ENCODE results near the gene MAML2.

The MAML2 gene

DNA sequence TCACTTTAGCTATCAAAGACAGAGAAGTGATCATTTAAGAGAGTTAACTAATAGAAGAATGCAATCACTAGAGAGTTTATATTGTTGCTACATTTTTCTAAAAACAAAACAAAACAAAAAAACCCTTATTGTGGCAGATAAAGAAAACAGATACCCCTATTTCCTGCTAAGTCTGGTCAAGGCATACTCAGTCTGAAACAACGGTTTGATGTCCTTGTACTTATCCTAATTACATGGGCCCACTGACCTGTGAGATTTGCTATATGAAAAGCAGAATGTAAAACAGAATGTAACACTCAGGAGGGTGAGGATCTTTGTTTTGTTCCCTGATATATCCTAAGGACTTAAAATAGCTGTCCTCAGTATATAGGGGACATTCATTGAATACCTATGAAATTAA lies 24.6 kb downstream of the MAML2 start:
- no peak for DNase-seq (ENCODE audit: low spot score)

DNA sequence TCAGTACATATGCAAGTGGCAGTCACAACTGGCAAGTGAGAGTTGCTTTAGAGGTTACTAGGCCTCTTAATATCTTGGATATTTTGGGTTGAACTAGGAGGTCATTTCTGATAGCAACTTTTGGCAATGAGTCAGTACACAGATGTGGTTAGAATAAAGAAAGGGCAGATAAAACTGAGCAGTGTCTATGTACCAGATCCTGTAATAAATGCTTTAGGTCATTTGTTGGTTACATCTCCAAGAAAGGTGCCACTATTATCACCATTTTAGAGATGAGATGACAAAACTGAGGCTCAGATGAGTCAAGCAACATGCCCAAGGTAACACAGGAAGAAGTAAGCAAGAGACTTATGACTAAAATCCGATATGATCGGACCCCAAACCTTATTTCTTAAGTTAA lies 25.0 kb downstream of the MAML2 start:
- no peak for DNase-seq (ENCODE audit: low spot score)

DNA sequence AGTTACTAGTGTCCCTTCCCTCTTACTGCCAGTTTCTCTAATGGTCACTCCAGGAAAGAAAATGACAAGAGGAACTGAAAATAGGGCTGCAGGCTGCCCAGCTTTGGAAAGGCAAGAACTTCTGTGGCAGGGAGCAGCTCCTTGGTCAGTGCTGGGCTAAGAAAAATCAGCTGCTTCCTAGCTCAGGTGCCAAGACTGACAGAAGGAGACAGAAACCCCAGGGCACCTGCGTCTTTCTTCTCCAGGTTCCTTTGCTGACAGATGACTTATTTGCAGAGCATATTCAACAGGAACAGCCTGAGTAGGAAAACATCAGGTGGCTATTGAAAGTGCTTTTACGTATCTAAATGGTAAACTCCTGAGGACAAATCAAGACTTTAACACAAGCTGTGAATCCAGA lies 25.4 kb downstream of the MAML2 start:
- no peak for DNase-seq (ENCODE audit: low spot score)

DNA sequence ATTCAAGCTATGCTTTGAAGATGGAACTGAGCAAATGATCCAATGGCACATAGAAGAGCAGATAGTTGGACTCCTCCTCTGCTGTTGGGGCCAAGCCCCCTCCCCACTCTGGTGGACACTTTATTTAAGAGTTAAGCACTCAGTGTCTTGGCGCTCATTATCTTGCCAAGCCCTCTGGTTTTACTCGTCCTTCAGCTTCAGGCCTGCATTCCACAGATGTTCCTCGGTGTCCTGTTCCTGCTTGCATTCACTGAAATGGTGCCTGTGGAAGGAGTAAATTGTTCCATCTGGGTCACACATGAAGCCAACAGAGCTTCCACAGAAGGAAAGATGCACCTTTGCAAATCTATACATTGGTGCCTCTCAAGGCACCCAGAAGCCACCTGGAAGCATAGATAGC lies 26.1 kb downstream of the MAML2 start:
- no peak for DNase-seq (ENCODE audit: low spot score)

DNA sequence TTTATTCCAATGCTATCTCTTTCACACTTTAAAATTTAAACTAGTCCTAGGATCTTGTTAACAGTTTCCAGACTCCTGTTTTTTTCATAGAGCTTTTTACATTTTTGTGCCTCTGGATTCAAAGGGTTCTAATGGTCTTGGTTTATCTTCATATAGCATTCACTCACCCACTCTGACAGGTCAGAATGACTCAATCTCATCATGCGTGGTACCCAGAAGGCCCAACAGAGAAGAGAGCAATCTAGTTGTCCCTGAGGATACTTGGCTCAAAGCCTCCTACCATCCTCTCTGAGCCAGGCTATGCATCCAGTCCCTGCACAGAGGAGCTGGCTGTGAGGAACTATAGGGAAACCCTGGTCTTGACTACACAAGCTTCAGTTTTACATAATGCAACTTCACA lies 27.5 kb downstream of the MAML2 start:
- no peak for DNase-seq (ENCODE audit: low spot score)

DNA sequence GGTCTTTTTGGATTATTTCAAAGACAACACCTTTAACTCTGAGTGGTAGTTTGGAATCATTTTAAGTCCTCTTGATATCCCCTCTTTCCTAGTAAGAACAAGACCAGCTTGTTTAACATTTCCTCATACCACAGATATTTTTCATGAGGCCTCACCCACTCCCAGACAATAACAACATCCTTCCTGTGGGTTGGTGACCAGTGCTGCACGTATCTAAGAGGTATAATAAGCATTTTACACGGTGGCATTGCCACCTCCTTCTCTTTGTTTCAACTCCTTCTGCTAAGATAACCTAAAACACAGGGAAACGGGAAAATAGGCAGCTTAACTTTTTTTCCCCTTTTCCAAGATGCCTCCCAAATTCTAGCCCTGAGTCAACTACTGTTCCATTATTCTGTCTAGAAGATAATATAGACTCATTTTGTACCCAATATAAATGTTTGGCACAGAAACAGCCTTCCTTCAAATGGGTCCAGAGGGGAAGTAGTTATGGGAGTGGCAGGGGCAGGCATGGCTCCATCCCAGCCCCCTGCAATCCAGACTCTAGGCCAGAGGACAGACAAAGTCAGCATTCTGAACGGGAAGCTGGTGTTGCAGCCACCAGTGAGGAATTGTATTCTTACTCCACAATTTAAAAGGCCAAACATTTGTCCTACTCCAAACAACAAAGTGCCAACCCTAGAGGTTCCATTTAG lies 28.5 kb downstream of the MAML2 start:
- no peak for DNase-seq (ENCODE audit: low spot score)

DNA sequence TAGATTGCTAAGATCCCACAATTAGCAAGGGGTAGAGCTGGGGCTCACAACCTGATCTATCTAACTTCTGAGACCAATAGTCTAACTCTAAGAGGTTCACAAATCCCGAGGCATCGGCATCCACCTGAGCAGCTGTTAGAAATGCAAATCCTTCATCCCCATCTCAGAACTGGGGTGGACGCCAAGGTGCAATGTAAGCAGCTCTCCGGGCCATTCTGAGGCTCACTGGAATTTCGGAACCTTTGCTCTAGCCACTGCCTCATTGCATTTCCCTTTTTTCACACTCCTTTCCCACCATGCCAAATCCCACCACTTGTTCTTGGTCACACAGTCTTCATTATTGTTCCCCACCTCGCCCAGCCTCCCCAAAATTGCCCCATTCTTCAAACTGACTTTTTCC lies 29.8 kb downstream of the MAML2 start:
- no peak for DNase-seq (ENCODE audit: low spot score)

DNA sequence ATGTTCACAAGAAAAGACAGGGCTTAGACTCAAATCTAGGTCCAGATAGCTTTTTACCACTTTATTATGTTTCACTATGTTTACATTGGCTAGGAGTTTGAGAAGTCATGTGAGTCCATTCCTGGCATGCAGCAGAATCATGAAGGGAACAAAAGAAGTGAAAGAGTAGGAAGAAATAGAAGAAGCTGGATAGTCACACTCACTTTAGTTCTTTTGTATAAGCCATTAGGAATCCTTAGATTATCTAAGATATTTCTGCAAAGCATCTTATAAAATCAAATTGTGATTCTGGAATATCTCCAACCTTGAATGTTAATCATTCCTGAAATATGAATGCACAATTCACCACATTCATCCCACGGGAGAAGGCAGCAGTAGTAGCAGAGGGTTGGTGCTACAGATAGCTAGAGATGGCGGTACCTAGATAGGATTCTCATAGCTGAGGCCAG lies 31.9 kb downstream of the MAML2 start:
- no peak for DNase-seq (ENCODE audit: low spot score)

DNA sequence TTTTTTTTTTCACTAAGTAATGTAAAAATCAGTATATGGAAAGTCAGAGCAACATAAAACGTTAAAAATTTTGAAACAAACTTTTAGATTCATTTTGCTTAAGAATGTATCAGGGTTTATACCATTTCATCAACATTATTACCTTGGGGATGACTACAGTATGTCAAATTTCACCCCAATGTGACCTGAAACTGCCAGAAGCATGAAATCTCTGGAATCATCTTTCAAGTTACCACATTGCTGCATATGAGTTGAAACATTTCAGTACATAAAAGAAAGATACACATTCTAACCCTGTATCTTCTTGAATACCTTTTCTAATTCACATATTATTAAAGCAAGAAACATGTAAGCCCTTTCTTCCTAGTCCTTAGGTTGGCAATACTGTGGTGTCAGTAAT lies 32.8 kb downstream of the MAML2 start:
- DNase-seq (ENCODE audit: low spot score), result no peak

DNA sequence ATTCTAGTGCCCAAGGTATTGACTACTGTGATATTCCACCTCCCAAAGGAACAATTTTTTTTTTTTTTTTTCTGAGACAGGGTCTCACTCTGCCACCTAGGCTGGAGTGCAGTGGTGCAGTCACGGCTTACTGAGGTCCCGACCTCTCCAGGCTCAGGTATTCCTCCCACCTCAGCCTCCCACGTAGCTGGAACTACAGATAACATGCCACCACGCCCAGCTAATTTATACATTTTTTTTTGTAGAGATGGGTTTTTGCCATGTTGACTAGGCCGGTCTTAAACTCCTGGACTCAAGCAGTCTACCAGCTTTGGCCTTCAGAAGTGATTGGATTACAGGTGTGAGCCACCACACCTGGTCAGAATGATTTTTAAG lies 33.4 kb downstream of the MAML2 start:
- no peak for DNase-seq (ENCODE audit: low spot score)

DNA sequence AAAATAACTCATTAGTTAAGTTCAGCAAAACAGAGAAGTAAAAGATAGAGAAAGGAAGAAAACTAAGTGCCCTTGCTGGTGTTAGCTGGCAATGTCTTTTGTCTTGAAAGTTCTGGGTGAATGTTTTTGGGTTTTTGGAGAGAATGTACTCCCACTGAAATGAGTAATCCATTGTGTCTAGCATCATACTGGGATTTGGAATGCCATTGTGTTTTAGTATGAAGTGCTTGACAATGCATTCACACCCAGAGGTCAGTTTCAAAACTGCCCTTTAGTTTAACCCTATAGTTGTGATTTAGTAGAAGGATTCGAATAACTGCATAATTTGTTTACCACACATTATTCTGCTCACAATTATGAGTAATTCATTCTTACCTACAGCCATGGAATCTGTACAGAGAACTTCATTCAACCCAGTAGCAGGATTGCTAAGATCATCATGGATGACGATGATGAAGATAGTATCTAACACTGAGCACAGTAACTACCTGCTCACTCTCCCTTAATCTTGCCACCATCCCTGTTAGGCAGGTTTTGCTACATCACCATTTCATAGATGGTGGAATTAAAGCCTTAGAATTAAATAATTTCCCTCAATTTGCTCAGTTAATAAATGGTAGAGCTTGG lies 33.9 kb downstream of the MAML2 start:
- peak; percentile 7 for DNase-seq (ENCODE audit: low spot score)

DNA sequence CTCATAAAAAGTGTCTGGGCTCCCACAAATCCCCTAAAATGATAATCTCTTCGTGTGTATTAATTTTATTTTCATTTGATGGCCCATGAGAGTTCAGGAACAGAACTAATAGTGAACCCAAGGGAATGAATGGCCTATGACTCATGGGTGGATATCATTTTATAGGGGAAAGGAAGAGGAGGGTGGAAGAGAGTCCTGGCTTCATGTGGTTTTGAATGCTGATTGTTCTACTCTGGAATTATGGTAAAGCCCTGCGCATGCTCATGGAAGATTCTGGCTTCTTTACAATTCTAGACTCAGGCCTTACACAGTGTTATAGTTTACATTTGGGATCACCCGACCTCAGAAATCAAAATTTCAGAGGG lies 35.2 kb downstream of the MAML2 start:
- DNase-seq (ENCODE audit: low spot score), result no peak

DNA sequence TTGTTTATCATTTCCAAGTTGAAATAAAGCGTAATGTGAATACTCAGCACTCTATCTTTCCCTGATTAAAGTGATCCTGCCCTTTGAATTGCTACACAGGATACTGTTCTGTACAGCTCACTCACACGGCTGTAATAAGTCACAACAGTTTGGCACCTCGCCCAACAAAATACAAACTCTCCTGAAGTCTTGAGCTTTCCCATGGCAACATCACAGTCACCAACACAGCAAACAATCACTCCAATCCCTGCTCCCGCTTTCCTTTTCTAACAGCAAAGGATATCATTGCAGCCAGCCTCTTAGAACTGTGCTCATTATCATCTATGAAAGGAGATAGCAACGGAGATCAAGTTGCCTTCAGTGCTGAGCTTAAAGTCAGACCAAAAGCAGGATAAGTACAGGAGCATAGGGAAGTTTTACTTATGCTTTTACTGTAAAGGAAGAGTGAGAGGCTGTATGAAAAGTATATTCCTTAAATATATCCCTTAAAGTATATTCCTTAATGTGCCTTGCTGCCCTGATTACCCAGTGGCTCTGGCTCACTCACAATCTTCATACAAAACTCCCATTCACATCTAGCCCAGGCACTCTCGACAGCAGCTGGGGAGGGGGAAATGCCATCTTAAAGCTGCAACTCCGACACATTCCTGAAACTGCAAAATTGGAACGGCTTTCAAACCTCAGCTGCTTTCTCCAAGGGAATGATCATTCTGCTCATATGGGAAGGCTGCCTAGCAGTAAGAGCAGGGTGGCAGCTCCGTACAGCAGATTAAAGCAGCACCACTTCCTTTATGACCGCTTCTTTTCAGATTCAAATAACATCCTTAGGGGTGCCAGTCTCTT lies 35.8 kb downstream of the MAML2 start:
- DNase-seq (ENCODE audit: low spot score), result peak; percentile 75

DNA sequence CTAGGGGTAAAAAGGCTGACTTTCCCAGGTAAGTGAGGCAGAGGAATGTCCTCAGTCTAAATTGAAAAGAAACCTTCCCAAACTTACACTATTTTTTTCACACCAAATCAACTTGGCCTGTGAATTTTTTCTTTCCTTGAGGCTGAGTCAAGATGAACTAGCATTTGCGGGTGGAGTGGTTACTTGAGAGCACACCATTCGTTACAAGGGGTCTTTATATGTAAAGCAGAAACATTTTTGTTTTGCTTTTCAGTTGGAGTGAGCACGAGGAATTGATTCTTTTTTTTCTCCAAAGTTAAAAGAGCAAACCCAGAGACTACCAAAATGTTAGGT lies 36.4 kb downstream of the MAML2 start:
- no peak for DNase-seq (ENCODE audit: low spot score)

DNA sequence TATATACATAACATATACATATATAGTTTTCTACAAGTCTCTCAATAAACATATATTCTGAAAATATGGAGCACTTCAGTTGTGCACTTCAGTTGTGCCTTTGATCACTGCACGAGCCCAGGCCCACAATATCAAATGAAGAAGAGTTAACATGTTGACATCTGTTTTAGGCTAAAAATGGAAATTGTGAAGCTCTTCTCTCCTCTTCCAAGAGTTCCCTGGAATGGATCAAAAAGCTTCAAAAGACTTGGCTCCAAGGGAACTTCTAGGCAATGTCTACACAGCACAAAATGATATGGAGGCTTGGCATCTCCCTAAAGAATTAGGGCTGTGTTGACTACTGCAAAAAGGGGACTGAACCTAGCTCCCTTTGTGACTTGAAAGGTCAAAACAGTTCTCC lies 36.9 kb downstream of the MAML2 start:
- DNase-seq (ENCODE audit: low spot score), result no peak

DNA sequence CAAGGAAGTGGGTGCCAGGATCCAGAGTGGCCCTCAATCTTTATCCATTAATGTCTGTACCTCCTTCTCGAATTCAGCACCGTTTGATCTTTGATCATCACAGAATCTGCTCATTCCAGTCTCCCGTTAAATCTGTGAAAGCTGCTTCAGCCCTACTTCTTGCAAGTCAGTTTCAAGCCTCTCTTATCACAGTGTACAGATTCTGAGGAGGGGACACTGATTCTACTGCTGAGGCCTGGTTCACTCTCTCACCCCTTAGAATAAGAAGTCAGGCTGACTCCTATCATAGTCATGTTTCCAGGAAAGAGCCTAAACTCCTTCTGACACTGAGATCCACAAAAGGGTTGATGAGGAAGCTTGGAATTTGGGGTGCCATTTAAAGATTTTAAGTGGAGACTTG lies 39.0 kb downstream of the MAML2 start:
- no peak for DNase-seq (ENCODE audit: low spot score)

DNA sequence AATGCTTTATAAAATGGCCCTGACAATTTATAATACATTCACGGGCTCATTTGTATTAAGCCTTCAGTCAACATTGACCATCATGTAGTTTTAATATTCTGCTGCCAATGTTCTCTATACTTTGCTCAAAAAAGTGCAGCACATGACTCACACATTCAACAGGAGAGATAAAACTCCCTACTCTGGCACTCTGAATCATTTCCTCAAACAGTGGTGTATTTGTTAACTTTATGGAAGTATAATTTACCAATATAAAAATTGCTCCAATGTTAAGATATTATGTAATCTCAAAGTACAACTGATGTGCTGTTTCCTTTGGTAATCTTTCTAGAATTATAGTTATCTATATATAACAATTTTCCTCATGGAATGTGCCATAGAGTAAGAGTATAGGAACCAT lies 39.9 kb downstream of the MAML2 start:
- peak; percentile 41 for DNase-seq (ENCODE audit: low spot score)

DNA sequence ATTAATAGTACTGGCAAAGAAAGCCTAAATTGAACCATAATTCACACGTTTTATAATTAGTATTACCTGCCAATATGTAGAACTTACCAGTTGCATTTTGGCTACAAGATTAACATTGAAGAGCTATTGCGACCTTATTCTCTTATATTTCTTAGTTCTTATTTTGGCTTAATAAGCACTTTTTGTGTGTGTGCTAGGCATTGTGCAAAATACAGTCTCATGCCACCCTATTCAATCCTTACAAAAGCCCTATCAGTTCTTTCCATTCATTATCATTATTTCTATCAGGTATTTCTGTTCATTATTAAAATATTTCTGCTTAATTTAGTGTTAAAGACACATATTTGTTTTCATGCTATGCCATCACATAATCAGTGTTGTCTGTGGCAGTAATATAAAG lies 41.2 kb downstream of the MAML2 start:
- no peak for DNase-seq (ENCODE audit: low spot score)

DNA sequence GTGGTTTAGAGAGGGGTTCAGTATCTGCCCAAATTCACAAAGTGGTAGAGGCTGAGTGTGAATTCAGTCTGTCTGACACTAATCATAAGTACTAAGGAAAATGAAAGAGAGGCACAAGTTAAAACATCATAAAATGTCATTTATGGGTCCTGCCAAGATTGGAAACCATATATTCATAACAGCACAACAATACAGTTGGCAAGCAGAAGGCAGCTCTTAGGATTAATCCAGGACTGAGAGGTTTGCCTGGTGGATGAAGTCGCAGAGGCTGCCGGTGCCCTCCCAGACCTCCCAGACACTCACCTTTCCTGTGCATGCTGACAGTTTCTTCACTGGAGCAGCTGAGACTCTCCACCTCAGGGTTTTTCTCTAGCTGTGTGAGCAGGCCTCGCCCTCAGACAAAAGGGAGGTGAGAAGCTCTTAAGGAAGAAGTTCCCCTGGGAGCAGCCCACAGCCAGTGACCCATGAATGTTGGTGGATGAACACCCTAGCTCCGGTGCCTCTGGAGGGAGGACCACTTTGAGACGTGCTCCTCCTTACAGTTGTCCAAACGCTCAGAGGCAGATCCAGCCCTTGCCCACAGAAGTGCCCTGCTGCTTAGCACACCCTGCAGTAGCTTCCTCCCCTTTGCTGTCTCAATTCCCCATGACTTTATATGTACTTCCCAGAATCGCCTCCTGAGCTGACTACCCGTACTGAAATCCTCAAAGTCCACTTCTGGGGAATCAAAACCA lies 43.7 kb downstream of the MAML2 start:
- no peak for DNase-seq (ENCODE audit: low spot score)

DNA sequence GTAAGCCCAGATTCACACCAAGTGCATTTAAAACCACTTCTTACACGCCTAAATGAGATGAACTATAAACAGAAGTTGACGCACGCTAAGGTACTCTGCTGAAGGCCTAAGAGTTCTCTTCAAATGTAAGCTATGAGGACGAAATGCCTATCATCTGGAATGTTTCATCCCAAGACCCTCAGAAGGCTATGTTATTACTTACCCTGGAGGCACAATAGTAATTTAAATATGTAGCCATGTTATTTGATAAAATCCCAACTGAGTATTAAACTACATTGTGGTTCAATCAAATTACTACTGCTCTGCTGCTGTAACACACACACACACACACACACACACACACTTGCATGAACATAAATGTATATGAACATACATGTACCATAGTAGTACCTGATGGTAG lies 47.6 kb downstream of the MAML2 start:
- DNase-seq (ENCODE audit: low spot score), result no peak

DNA sequence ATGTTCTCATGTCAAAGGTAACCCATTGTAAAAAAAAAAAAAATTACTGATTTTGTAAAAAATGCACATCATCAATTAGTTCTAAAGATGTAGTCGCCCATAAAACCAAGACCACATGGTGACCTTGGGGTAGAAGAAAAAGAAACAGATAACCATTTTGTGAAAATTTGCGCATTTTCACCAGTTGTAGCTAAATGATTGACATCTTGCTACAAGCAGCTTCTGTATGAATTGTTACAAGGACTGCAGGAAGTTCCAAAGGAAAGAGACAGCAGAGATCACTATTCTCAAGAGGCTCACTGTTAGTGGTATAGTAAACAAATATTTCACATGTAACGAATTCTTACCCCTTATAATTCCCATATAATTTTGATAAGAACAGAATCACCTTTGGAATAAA lies 48.7 kb downstream of the MAML2 start:
- DNase-seq (ENCODE audit: low spot score), result no peak

DNA sequence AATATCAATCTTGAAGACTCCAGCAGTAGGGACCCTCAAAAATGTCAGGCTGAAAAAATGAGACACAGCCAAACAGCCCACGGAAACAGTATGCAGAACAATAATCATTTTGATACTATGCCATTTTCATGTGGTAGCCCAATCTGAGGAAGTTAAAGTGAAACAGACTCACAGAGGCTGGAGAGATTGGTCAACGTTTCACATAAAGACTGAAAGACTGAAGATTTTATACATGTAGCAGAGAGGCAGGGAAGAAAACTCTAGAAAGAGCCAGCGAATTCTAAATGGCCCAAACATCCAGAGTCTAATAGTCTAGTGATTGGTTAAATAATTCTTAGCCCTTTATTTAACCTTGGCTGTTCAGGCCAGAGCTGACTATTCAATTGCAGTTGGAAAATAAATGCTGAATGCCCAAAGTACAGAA lies 49.4 kb downstream of the MAML2 start:
- DNase-seq (ENCODE audit: low spot score), result no peak

DNA sequence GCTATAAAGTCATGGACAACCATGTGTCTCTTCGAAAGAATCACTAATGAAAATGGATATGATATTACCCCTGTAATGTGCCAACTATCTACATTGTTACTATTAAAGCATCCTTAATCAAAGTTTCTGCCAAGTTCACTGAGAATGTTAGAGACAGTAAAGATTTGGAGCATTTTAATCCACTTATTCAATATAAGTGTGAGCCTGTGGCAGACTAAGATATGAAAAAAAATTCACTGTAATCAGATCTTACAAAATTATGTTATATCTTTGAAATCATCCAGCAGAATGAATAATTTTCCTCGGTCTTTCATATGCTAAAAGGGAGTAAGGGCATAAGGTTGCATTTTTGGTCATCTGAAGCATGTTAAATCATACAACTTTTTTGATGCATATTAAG lies 49.9 kb downstream of the MAML2 start:
- DNase-seq (ENCODE audit: low spot score), result no peak

All from RKO (cell line).